ENCODE data around the gene WWC2.

GRCh38 chr4:183205709-183206108 lies 106.7 kb downstream of the WWC2 start:
- no peak for TF ChIP-seq POLR2AphosphoS5 (IDR thresholded peaks at IDR 0.05; ENCODE audit: low read depth, low read length)
- TF ChIP-seq, protein P1, sequence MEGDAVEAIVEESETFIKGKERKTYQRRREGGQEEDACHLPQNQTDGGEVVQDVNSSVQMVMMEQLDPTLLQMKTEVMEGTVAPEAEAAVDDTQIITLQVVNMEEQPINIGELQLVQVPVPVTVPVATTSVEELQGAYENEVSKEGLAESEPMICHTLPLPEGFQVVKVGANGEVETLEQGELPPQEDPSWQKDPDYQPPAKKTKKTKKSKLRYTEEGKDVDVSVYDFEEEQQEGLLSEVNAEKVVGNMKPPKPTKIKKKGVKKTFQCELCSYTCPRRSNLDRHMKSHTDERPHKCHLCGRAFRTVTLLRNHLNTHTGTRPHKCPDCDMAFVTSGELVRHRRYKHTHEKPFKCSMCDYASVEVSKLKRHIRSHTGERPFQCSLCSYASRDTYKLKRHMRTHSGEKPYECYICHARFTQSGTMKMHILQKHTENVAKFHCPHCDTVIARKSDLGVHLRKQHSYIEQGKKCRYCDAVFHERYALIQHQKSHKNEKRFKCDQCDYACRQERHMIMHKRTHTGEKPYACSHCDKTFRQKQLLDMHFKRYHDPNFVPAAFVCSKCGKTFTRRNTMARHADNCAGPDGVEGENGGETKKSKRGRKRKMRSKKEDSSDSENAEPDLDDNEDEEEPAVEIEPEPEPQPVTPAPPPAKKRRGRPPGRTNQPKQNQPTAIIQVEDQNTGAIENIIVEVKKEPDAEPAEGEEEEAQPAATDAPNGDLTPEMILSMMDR (IDR thresholded peaks at IDR 0.05): no peak
- no peak for TF ChIP-seq SIN3A (IDR thresholded peaks at IDR 0.05; ENCODE audit: borderline replicate concordance, insufficient read depth, low read depth, low read length)
- TF ChIP-seq, protein P2, sequence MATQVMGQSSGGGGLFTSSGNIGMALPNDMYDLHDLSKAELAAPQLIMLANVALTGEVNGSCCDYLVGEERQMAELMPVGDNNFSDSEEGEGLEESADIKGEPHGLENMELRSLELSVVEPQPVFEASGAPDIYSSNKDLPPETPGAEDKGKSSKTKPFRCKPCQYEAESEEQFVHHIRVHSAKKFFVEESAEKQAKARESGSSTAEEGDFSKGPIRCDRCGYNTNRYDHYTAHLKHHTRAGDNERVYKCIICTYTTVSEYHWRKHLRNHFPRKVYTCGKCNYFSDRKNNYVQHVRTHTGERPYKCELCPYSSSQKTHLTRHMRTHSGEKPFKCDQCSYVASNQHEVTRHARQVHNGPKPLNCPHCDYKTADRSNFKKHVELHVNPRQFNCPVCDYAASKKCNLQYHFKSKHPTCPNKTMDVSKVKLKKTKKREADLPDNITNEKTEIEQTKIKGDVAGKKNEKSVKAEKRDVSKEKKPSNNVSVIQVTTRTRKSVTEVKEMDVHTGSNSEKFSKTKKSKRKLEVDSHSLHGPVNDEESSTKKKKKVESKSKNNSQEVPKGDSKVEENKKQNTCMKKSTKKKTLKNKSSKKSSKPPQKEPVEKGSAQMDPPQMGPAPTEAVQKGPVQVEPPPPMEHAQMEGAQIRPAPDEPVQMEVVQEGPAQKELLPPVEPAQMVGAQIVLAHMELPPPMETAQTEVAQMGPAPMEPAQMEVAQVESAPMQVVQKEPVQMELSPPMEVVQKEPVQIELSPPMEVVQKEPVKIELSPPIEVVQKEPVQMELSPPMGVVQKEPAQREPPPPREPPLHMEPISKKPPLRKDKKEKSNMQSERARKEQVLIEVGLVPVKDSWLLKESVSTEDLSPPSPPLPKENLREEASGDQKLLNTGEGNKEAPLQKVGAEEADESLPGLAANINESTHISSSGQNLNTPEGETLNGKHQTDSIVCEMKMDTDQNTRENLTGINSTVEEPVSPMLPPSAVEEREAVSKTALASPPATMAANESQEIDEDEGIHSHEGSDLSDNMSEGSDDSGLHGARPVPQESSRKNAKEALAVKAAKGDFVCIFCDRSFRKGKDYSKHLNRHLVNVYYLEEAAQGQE (IDR thresholded peaks at IDR 0.05; ENCODE audit: insufficient read depth in 1 of 2, low read depth in 2 of 2, low read length in 1 of 2): no peak
